Keratinocyte (primary cell): Measurements from ENCODE around the gene IL1RAPL2. TPM values are rescaled to one million over a fixed set of nuclear protein-coding genes. Genes with fewer than 3 reads are reported as not detected.

Experiments used
- DNase-seq: peaks from one replicate; pipeline ENCODE4 v3.0.0-alpha.2; 2011; ENCODE audit warnings: low read depth, missing footprints, low spot score
- FAIRE-seq: peaks from 2 replicates; lab custom pipeline; 2011; peaks lifted over from hg19 to GRCh38; lab: Jason Lieb, UNC
- H2AFZ ChIP-seq: 2 replicates; pipeline ENCODE4 v1.6.0; 2012; ENCODE audit warnings: low read length, control low read depth, inconsistent platforms; ENCODE audit not compliant: control insufficient read depth
- H3K27ac ChIP-seq: 2 replicates; pipeline ENCODE4 v1.5.1; 2011; ENCODE audit warnings: low read length; ENCODE audit not compliant: control insufficient read depth, insufficient read depth
- H3K27me3 ChIP-seq: 3 replicates; pipeline ENCODE4 v1.6.0; 2011; ENCODE audit warnings: low read length; ENCODE audit not compliant: control insufficient read depth, insufficient read depth; ENCODE audit errors: extremely low read depth
- H3K36me3 ChIP-seq, 2 experiments: 2 replicates in 1 of 2; 3 replicates in 1 of 2; pipeline ENCODE4 v1.5.1; 2011; ENCODE audit warnings: low read length in 2 of 2, mild to moderate bottlenecking in 1 of 2; ENCODE audit not compliant: control insufficient read depth in 2 of 2, insufficient read depth in 2 of 2; ENCODE audit errors: extremely low read depth in 1 of 2
- H3K4me1 ChIP-seq: 3 replicates; pipeline ENCODE4 v1.5.1; 2011; ENCODE audit warnings: low read length; ENCODE audit not compliant: control insufficient read depth, insufficient read depth; ENCODE audit errors: extremely low read depth
- H3K4me2 ChIP-seq: 3 replicates; pipeline ENCODE4 v1.6.0; 2011; ENCODE audit warnings: low read depth, low read length; ENCODE audit not compliant: control insufficient read depth, insufficient read depth; ENCODE audit errors: extremely low read depth
- H3K4me3 ChIP-seq, 3 experiments: fragments of 200-600 bp in 1 of 3; sonication (generic) in 1 of 3; 2 replicates in 2 of 3; 3 replicates in 1 of 3; pipeline ENCODE4 v1.5.1; 2011 to 2016; ENCODE audit warnings: low read length in 3 of 3, mild to moderate bottlenecking in 3 of 3, control low read depth in 2 of 3, inconsistent platforms in 1 of 3, low read depth in 1 of 3, mixed read lengths in 1 of 3, mixed run types in 1 of 3, moderate library complexity in 1 of 3; ENCODE audit not compliant: control insufficient read depth in 2 of 3, insufficient read depth in 2 of 3; ENCODE audit errors: extremely low read depth in 1 of 3
- H3K79me2 ChIP-seq: 2 replicates; pipeline ENCODE4 v1.6.0; 2012; ENCODE audit warnings: low read length; ENCODE audit not compliant: control insufficient read depth, insufficient read depth
- H3K9ac ChIP-seq: 3 replicates; pipeline ENCODE4 v1.6.0; 2011; ENCODE audit warnings: low read length; ENCODE audit not compliant: control insufficient read depth, insufficient read depth; ENCODE audit errors: extremely low read depth
- H3K9me1 ChIP-seq: 3 replicates; pipeline ENCODE4 v1.6.0; 2011; ENCODE audit warnings: low read length; ENCODE audit not compliant: control insufficient read depth, insufficient read depth; ENCODE audit errors: extremely low read depth
- H3K9me3 ChIP-seq: 2 replicates; pipeline ENCODE4 v1.5.1; 2012; ENCODE audit warnings: low read depth, low read length; ENCODE audit not compliant: control insufficient read depth
- H4K20me1 ChIP-seq: 3 replicates; pipeline ENCODE4 v1.6.0; 2011; ENCODE audit warnings: low read length; ENCODE audit not compliant: control insufficient read depth, insufficient read depth; ENCODE audit errors: extremely low read depth
- EZH2 ChIP-seq: IDR thresholded peaks from one replicate; pipeline ENCODE4 v1.6.1; 2012; ENCODE audit warnings: inconsistent platforms, mild to moderate bottlenecking, low read length, moderate library complexity
- dilution Hi-C: fragments of 300-500 bp; cut with MboI; formaldehyde crosslinking; loops from one replicate; pipeline ENCODE4 v1.7.0; 2020; ENCODE audit warnings: low sequenced_read_pairs; ENCODE audit not compliant: extremely low pct_ligation_motif_present
- polyA plus RNA-seq, 5 experiments: library from polyadenylated mRNA; depleted of rRNA in 3 of 5; stranded (reverse) in 3 of 5; stranded (forward) in 1 of 5; unstranded in 1 of 5; fragments of >200 nt; gene quantifications; 1 replicate in 1 of 5; 2 replicates in 3 of 5; 3 replicates in 1 of 5; pipeline versions ENCODE4 v1.2.1 to v1.2.3, GENCODE V29; 2011 to 2012; ENCODE audit warnings: missing spikeins in 2 of 5, low read depth in 1 of 5, low replicate concordance in 1 of 5
- TF ChIP-seq, protein P1 (sequence below), 3 experiments: IDR thresholded peaks in 1 of 3; conservative IDR thresholded peaks in 1 of 3; optimal IDR thresholded peaks in 1 of 3; 2 replicates in 2 of 3; 3 replicates in 1 of 3; pipeline versions ENCODE3 to v1.5.1; 2011; ENCODE audit warnings: low read length in 3 of 3, mild to moderate bottlenecking in 3 of 3, moderate library complexity in 2 of 3, control low read depth in 1 of 3, inconsistent platforms in 1 of 3; ENCODE audit not compliant: insufficient read depth in 2 of 3; ENCODE audit errors: extremely low read depth in 1 of 3

The IL1RAPL2 gene
- polyA plus RNA-seq, 1 donor (not counting 4 experiments of a cell fraction or from before 2014, with no cell fraction given) = 0.24 TPM

DNA sequence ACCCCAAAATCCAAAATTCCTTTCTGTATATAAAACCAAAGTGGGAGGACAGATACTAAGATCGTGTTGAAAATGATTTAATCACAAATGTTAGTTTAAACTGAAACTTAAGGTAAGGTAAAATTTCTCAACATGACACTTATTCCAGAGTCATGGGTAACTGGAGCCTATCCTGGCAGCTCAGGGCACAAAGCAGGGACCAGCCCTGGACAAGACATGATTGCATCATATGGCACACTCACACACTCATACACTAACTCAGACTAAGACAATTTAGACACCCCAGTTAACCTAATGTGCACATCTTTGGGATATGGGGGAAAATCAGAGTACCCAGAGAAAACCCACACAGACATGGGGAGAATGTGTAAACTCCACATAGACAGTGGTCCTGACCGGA is 898.6 kb downstream of the IL1RAPL2 start:
- dilution Hi-C loops = no loop called here
- no peaks in the 10 kb centered on the region for H3K9me3 ChIP-seq
- H2AFZ ChIP-seq = no peak overlapping the region
- H3K27me3 ChIP-seq = no peaks in the 10 kb centered on the region
- no peaks in the 10 kb centered on the region for H3K36me3 ChIP-seq
- no peak for DNase-seq
- no peaks in the 10 kb centered on the region for H4K20me1 ChIP-seq
- no peak for FAIRE-seq
- TF ChIP-seq, protein P1, sequence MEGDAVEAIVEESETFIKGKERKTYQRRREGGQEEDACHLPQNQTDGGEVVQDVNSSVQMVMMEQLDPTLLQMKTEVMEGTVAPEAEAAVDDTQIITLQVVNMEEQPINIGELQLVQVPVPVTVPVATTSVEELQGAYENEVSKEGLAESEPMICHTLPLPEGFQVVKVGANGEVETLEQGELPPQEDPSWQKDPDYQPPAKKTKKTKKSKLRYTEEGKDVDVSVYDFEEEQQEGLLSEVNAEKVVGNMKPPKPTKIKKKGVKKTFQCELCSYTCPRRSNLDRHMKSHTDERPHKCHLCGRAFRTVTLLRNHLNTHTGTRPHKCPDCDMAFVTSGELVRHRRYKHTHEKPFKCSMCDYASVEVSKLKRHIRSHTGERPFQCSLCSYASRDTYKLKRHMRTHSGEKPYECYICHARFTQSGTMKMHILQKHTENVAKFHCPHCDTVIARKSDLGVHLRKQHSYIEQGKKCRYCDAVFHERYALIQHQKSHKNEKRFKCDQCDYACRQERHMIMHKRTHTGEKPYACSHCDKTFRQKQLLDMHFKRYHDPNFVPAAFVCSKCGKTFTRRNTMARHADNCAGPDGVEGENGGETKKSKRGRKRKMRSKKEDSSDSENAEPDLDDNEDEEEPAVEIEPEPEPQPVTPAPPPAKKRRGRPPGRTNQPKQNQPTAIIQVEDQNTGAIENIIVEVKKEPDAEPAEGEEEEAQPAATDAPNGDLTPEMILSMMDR (optimal IDR thresholded peaks at IDR 0.05 in 1 of 3, IDR thresholded peaks at IDR 0.05 in 1 of 3, conservative IDR thresholded peaks at IDR 0.05 in 1 of 3; ENCODE audit: extremely low read depth in 1 of 3, insufficient read depth in 2 of 3, low read length in 3 of 3) = no peak
- no peak for TF ChIP-seq EZH2
- H3K4me2 ChIP-seq = no peak overlapping the region
- no peak overlapping the region for H3K4me3 ChIP-seq
- H3K4me1 ChIP-seq = peaks cover 9% of the 10 kb centered on the region
- H3K79me2 ChIP-seq = no peaks in the 10 kb centered on the region
- no peaks in the 10 kb centered on the region for H3K9me1 ChIP-seq
- no peak overlapping the region for H3K9ac ChIP-seq
- H3K27ac ChIP-seq = no peak overlapping the region

DNA sequence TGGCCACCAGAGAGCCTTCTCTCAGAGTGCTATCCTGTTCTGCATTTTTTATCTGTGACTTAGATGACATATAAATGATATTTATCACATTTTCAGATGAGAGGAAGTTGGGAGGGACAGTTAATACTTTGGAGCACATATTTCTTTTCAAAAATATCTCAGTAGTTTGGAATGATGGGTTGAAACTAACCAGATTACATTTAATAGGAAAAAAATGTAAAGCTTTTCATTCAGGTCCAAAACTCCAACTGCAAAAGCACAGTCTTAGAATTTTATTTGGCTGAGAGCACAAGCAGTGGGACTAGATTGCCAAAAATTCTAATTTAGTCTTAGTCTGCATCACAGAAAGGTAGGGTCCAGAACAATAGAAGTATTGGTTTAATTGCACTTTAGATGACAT is 902.7 kb downstream of the IL1RAPL2 start:
- dilution Hi-C loops = no loop called here

DNA sequence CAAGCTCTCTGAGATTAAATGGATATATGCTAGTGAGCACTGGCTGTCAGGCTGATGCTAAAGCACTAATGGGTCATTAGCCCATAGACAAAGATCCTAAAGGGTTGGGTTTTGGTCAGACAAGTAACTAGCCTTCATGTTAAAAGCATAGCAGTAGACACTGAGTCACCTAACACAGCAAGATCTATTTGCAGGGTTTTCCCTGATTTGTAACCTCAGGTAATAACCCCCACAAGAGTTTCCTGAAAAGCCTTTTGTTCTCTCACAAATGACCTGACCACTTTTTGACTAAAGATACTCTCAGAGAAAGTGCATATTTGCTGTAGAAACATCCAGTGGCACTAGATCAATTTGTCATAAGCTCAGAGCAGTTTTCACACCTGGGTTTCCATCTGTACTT is 905.6 kb downstream of the IL1RAPL2 start:
- Histone ChIP-seq H3K4me1 (peaks cover 10% of the 10 kb centered on the region), H3K27me3 (no peaks in the 10 kb centered on the region), H3K9me3 (no peaks in the 10 kb centered on the region), H4K20me1 (no peaks in the 10 kb centered on the region), H3K4me3 (no peak overlapping the region), H3K36me3 (no peaks in the 10 kb centered on the region), H3K9me1 (no peaks in the 10 kb centered on the region), H2AFZ (no peak overlapping the region), H3K9ac (no peak overlapping the region), H3K4me2 (no peak overlapping the region), H3K79me2 (no peaks in the 10 kb centered on the region), H3K27ac (no peak overlapping the region)
- TF ChIP-seq, protein P1 (optimal IDR thresholded peaks at IDR 0.05 in 1 of 3, IDR thresholded peaks at IDR 0.05 in 1 of 3, conservative IDR thresholded peaks at IDR 0.05 in 1 of 3; ENCODE audit: extremely low read depth in 1 of 3, insufficient read depth in 2 of 3, low read length in 3 of 3) = no peak
- TF ChIP-seq EZH2 = no peak
- FAIRE-seq (no peak), DNase-seq (no peak)
- dilution Hi-C loops = no loop called here

More for the DNA sequence above, 902.7 kb downstream of the IL1RAPL2 start:
- no peak overlapping the region for H3K4me2 ChIP-seq
- H2AFZ ChIP-seq = no peak overlapping the region
- no peaks in the 10 kb centered on the region for H3K79me2 ChIP-seq
- FAIRE-seq (no peak), DNase-seq (no peak)
- H3K9me1 ChIP-seq = no peaks in the 10 kb centered on the region
- no peaks in the 10 kb centered on the region for H3K27me3 ChIP-seq
- H4K20me1 ChIP-seq = no peaks in the 10 kb centered on the region
- no peak overlapping the region for H3K4me3 ChIP-seq
- no peak for TF ChIP-seq EZH2
- H3K9ac ChIP-seq = no peak overlapping the region
- no peak overlapping the region for H3K27ac ChIP-seq
- no peaks in the 10 kb centered on the region for H3K9me3 ChIP-seq
- peaks cover 5% of the 10 kb centered on the region for H3K4me1 ChIP-seq
- H3K36me3 ChIP-seq = no peaks in the 10 kb centered on the region
